Neuronal stem cell (in vitro differentiated cells): ENCODE results near the gene AHNAK.

ENCODE experiments used
- DNase-seq: peaks from one replicate; pipeline ENCODE4 v3.0.0-alpha.2; 2013; ENCODE audit warnings: low spot score
- H2AFZ ChIP-seq: one replicate; pipeline ENCODE4 v1.6.1; 2013; ENCODE audit warnings: mild to moderate bottlenecking, low read length, inconsistent platforms
- H2AK5ac ChIP-seq: 2 replicates; pipeline ENCODE4 v1.6.1; 2013; ENCODE audit warnings: low read depth, mild to moderate bottlenecking, inconsistent platforms, low read length, moderate library complexity, mixed read lengths
- H2BK120ac ChIP-seq: 2 replicates; pipeline ENCODE4 v1.6.1; 2013; ENCODE audit warnings: low read depth, mild to moderate bottlenecking, inconsistent platforms, low read length, moderate library complexity, mixed read lengths
- H2BK12ac ChIP-seq: one replicate; pipeline ENCODE4 v1.6.1; 2013; ENCODE audit warnings: low read length, inconsistent platforms
- H2BK15ac ChIP-seq: 2 replicates; pipeline ENCODE4 v1.6.1; 2013; ENCODE audit warnings: mild to moderate bottlenecking, low read length, inconsistent platforms, mixed read lengths
- H2BK5ac ChIP-seq: one replicate; pipeline ENCODE4 v1.6.1; 2013; ENCODE audit warnings: inconsistent platforms, mild to moderate bottlenecking, low read length, moderate library complexity
- H3K14ac ChIP-seq: one replicate; pipeline ENCODE4 v1.6.1; 2013; ENCODE audit warnings: low read length, inconsistent platforms
- H3K18ac ChIP-seq: 2 replicates; pipeline ENCODE4 v1.6.1; 2013; ENCODE audit warnings: low read length, inconsistent platforms
- H3K23ac ChIP-seq: 2 replicates; pipeline ENCODE4 v1.6.1; 2013; ENCODE audit warnings: low read depth, mild to moderate bottlenecking, mixed read lengths, low read length, inconsistent platforms; ENCODE audit not compliant: poor library complexity
- H3K27ac ChIP-seq: replicated peaks from 3 replicates; pipeline ENCODE4 v1.5.1; 2013; ENCODE audit warnings: low read length, inconsistent platforms
- H3K27me3 ChIP-seq, 3 experiments: 2 replicates each; pipeline ENCODE4 v1.6.1; 2013; ENCODE audit warnings: low read length in 3 of 3, mild to moderate bottlenecking in 2 of 3, inconsistent platforms in 1 of 3, low read depth in 1 of 3, mixed read lengths in 1 of 3, moderate library complexity in 1 of 3; ENCODE audit not compliant: control insufficient read depth in 3 of 3, insufficient read depth in 3 of 3
- H3K36me3 ChIP-seq, 2 donors: replicated peaks in 1 of 2; 2 replicates each; pipeline ENCODE4 v1.6.1; 2013; ENCODE audit warnings: low read length in 2 of 2; ENCODE audit not compliant: control insufficient read depth in 2 of 2, insufficient read depth in 2 of 2
- H3K4ac ChIP-seq: 2 replicates; pipeline ENCODE4 v1.6.1; 2013; ENCODE audit warnings: inconsistent platforms, mild to moderate bottlenecking, low read length, moderate library complexity
- H3K4me1 ChIP-seq, 2 donors: 1 replicate in 1 of 2; 2 replicates in 1 of 2; pipeline ENCODE4 v1.6.1; 2013; ENCODE audit warnings: low read length in 2 of 2, low read depth in 1 of 2; ENCODE audit not compliant: control insufficient read depth in 2 of 2, insufficient read depth in 1 of 2
- H3K4me2 ChIP-seq: one replicate; pipeline ENCODE4 v1.6.1; 2013; ENCODE audit warnings: mild to moderate bottlenecking, low read length, inconsistent platforms; ENCODE audit not compliant: insufficient read depth, poor library complexity, severe bottlenecking
- H3K4me3 ChIP-seq, 2 donors: 2 replicates each; pipeline ENCODE4 v1.5.1; 2013; ENCODE audit warnings: low read length in 2 of 2, mild to moderate bottlenecking in 2 of 2, inconsistent platforms in 1 of 2, moderate library complexity in 1 of 2
- H3K79me1 ChIP-seq: one replicate; pipeline ENCODE4 v1.6.1; 2013; ENCODE audit warnings: low read depth, mild to moderate bottlenecking, inconsistent platforms, low read length, moderate library complexity
- H3K9ac ChIP-seq: one replicate; pipeline ENCODE4 v1.6.1; 2013; ENCODE audit warnings: mild to moderate bottlenecking, low read depth, low read length, inconsistent platforms; ENCODE audit not compliant: poor library complexity
- H3K9me3 ChIP-seq, 2 donors: replicated peaks in 1 of 2; 2 replicates each; pipeline versions ENCODE3 to v1.6.1; 2013; ENCODE audit warnings: low read length in 2 of 2, mild to moderate bottlenecking in 2 of 2, inconsistent platforms in 1 of 2, low read depth in 1 of 2, mixed read lengths in 1 of 2, moderate library complexity in 1 of 2; ENCODE audit not compliant: control insufficient read depth in 2 of 2, insufficient read depth in 1 of 2
- H4K8ac ChIP-seq: one replicate; pipeline ENCODE4 v1.6.1; 2013; ENCODE audit warnings: low read depth, mild to moderate bottlenecking, inconsistent platforms, low read length, moderate library complexity
- H4K91ac ChIP-seq: one replicate; pipeline ENCODE4 v1.6.1; 2013; ENCODE audit warnings: low read length, low read depth, mild to moderate bottlenecking, inconsistent platforms; ENCODE audit not compliant: poor library complexity
- WGBS, 2 donors: extraction: QIAGEN DNeasy Blood & Tissue Kit; methylation state at CpG; one replicate each; pipeline ENCODE4 v1.1.7; 2013; ENCODE audit warnings: missing lambda C conversion rate in 2 of 2, mixed read lengths in 1 of 2; ENCODE audit not compliant: insufficient read length in 2 of 2, insufficient replicate concordance in 1 of 2; ENCODE audit errors: extremely low coverage in 2 of 2; 5-methylcytosine and 5-hydroxymethylcytosine counted together

Gene AHNAK

DNA sequence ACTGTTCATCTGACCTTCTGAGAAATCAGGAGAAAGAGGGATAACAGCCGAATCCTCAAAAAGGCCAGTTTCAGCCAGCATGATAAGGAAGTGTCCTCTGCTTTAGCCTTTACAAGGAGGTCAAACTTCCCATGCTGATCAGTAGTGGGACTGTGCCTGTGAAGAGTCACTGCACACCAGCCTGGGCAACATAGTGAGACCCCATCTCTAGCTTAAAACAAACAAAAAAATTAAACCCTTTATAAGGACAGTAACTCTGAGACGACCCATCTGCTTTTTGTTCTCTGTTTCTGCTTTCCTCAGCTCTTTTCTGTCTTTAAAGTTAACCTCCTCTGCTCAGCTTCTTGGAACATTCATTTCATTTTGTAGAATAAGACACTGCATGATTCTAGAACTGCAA is 78.0 kb downstream of the AHNAK start:
- H3K36me3 ChIP-seq: no peaks in the 10 kb centered on the region
- H3K27me3 ChIP-seq: no peaks in the 10 kb centered on the region
- no peak overlapping the region for H2AK5ac ChIP-seq
- H4K91ac ChIP-seq: no peak overlapping the region
- H3K9me3 ChIP-seq: no peaks in the 10 kb centered on the region
- no peak overlapping the region for H2BK5ac ChIP-seq
- H4K8ac ChIP-seq: no peak overlapping the region
- no peak overlapping the region for H3K23ac ChIP-seq
- no peak overlapping the region for H3K9ac ChIP-seq
- no peaks in the 10 kb centered on the region for H3K79me1 ChIP-seq
- peaks cover 0 to 7% of the 10 kb centered on the region in 2 donors for H3K4me1 ChIP-seq
- H3K27ac ChIP-seq: no peak overlapping the region
- H3K4ac ChIP-seq: no peak overlapping the region
- H2BK12ac ChIP-seq: no peak overlapping the region
- WGBS, 2 donors: no CpG with 5 or more reads among the region's 2 CpGs
- no peak overlapping the region for H3K4me2 ChIP-seq
- no peak overlapping the region for H3K18ac ChIP-seq
- no peak overlapping the region for H3K14ac ChIP-seq
- no peak overlapping the region for H2BK15ac ChIP-seq
- no peak overlapping the region for H3K4me3 ChIP-seq
- no peak overlapping the region for H2AFZ ChIP-seq
- no peak for DNase-seq
- no peak overlapping the region for H2BK120ac ChIP-seq

DNA sequence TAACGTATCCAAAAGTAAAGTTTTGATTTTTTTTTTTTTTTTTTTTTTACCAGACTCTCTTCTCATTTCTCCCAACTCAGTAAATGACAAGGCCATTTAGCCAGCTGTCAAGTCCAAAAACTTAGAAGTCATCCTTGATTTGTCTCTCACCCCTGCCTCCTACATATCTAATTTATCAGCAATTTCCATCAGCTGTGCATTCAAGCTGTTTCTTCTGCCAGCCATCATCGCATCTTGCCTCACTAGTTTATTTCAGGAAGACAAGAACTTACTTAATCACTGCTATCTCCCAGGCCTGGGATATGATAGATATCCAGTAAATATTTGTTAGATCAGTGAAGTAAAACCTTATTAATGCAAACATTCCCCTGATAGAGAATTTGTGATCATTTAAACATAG is 80.2 kb downstream of the AHNAK start:
- Histone ChIP-seq H3K4me2 (no peak overlapping the region), H3K36me3 (no peaks in the 10 kb centered on the region), H3K27me3 (no peaks in the 10 kb centered on the region), H3K14ac (no peak overlapping the region), H2BK12ac (no peak overlapping the region), H3K9me3 (no peaks in the 10 kb centered on the region), H3K9ac (no peak overlapping the region), H4K8ac (no peak overlapping the region), H2AK5ac (no peak overlapping the region), H3K18ac (no peak overlapping the region), H3K79me1 (no peaks in the 10 kb centered on the region), H2BK5ac (no peak overlapping the region), H2AFZ (no peak overlapping the region), H4K91ac (no peak overlapping the region), H2BK120ac (no peak overlapping the region), H2BK15ac (no peak overlapping the region), H3K4me3 (no peak overlapping the region), H3K23ac (no peak overlapping the region), H3K27ac (no peak overlapping the region), H3K4ac (no peak overlapping the region), H3K4me1 (peaks cover 0 to 3% of the 10 kb centered on the region in 2 donors)
- no CpG with 5 or more reads among the region's 2 CpGs for WGBS, 2 donors
- DNase-seq: no peak

DNA sequence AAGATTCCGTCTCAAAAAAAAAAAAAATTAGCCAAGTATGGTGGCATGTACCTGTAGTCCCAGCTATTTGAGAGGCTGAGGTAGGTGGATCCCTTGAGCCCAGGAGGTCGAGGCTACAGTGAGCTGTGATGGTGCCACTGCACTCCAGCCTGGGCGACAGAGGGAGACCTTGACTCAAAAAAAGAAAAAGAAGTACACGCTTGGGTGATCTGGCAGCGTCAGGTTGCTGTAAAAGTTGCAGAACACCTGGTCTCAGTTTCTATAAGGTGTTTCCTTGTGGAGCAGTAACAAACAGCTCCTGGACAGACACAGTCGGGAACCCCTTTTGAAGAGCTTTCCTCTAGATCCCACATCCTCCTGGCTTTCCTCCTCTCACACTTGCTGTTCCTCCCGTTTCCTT is 82.0 kb downstream of the AHNAK start:
- H4K91ac ChIP-seq: no peak overlapping the region
- no peak overlapping the region for H4K8ac ChIP-seq
- no peaks in the 10 kb centered on the region for H3K36me3 ChIP-seq
- H3K4ac ChIP-seq: no peak overlapping the region
- no peaks in the 10 kb centered on the region for H3K27me3 ChIP-seq
- no peaks in the 10 kb centered on the region for H3K79me1 ChIP-seq
- H2BK15ac ChIP-seq: no peak overlapping the region
- H2AK5ac ChIP-seq: no peak overlapping the region
- H3K27ac ChIP-seq: no peak overlapping the region
- no peak overlapping the region for H3K23ac ChIP-seq
- no peak overlapping the region for H2AFZ ChIP-seq
- H3K4me1 ChIP-seq: peaks cover 0 to 1% of the 10 kb centered on the region in 2 donors
- H3K14ac ChIP-seq: no peak overlapping the region
- WGBS, 2 donors: no CpG with 5 or more reads among the region's 7 CpGs
- no peak overlapping the region for H3K4me2 ChIP-seq
- no peak overlapping the region for H2BK12ac ChIP-seq
- no peak overlapping the region for H3K4me3 ChIP-seq
- no peak overlapping the region for H2BK5ac ChIP-seq
- no peak overlapping the region for H2BK120ac ChIP-seq
- DNase-seq: no peak
- H3K9ac ChIP-seq: no peak overlapping the region
- H3K9me3 ChIP-seq: no peaks in the 10 kb centered on the region
- no peak overlapping the region for H3K18ac ChIP-seq

DNA sequence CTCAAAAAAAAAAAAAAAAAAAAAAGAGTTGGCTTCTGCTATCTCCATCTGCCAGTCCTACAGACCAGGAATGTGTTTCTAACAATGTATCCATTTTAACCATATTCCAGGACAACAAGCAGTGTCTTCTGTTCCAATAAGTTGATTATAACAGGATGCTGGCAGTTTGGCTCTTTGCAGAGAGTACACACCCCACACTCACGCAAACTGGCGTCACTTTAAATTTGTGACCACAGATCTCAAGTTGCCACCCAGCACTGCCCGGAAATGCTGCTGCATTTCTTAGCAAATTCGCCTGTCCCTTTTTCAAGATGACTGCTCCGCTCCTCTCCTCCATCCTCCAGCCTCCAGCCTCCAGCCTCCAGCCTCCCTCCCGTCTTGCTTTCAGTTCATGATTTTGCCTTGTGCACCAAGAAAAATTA is 83.5 kb downstream of the AHNAK start:
- Histone ChIP-seq H2BK5ac (no peak overlapping the region), H3K14ac (no peak overlapping the region), H2BK12ac (no peak overlapping the region), H2AFZ (no peak overlapping the region), H4K91ac (no peak overlapping the region), H4K8ac (no peak overlapping the region), H3K18ac (no peak overlapping the region), H3K27ac (no peak overlapping the region), H3K4me2 (no peak overlapping the region), H3K9ac (no peak overlapping the region), H2AK5ac (no peak overlapping the region), H3K23ac (no peak overlapping the region), H3K4me1 (peaks cover 0 to 1% of the 10 kb centered on the region in 2 donors), H3K36me3 (no peaks in the 10 kb centered on the region), H2BK15ac (no peak overlapping the region), H3K9me3 (no peaks in the 10 kb centered on the region), H2BK120ac (no peak overlapping the region), H3K27me3 (no peaks in the 10 kb centered on the region), H3K4ac (no peak overlapping the region), H3K79me1 (no peaks in the 10 kb centered on the region), H3K4me3 (no peak overlapping the region)
- no CpG with 5 or more reads among the region's 6 CpGs for WGBS, 2 donors
- DNase-seq: no peak
